ENCODE measurements around the gene PLXNB3.

Gene PLXNB3

DNA sequence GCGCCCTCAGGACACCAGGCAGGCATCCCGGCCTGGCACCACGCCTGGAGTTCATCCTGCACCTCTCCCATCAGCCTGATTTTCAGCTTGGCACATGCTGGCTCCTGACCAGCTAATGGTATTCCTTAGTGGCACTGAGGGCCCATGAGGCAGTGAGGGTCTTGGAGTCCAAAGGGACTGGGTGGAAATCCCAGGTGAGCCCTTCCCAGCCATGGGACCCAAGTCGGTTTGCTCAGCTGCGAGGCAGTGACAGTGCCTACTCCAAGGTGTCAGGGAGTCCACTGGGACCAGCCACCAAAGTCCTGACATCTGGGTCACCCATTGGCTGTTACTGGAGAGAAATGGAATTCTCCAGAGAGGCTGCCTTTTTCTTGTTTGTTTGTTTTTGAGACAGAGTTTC is 35.3 kb downstream of the PLXNB3 start:
- DNase-seq (ENCODE audit: low read depth): no peak
- no peak for TF ChIP-seq CTCF (IDR thresholded peaks at IDR 0.05; ENCODE audit: low read length, missing control alignments)
- H3K4me3 ChIP-seq (replicated peaks; ENCODE audit: low read depth, low read length): no peak overlapping the region

DNA sequence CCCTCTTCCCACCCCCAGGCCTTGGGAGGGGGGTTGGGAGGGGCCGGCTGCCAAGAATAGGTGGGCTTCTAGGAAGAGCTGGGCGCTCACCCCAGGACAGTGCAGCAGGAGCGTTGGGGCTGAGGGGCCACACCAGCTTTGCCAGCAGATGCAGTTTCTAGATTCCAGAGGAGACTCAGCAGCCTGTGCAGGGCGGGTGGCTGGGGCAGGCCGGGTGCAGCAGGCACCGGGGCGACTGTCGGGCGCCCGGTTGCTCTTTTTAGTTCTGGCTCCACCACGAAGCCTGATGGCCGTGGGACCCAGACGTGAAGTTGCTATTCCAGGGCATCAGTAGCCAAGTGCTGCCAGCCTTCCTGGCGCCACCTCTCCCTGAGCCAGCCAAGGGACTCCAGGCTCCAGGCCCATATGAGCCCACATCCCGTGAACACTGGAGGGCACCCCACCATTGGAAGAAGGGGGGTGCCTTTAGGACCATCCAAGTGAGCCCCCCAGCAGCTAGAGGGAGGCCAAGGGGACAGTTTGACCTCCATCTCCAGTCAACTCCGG is 36.2 kb downstream of the PLXNB3 start:
- TF ChIP-seq CTCF (IDR thresholded peaks at IDR 0.05; ENCODE audit: low read length, missing control alignments): no peak
- no peak for DNase-seq (ENCODE audit: low read depth)
- no peak overlapping the region for H3K4me3 ChIP-seq (replicated peaks; ENCODE audit: low read depth, low read length)

DNA sequence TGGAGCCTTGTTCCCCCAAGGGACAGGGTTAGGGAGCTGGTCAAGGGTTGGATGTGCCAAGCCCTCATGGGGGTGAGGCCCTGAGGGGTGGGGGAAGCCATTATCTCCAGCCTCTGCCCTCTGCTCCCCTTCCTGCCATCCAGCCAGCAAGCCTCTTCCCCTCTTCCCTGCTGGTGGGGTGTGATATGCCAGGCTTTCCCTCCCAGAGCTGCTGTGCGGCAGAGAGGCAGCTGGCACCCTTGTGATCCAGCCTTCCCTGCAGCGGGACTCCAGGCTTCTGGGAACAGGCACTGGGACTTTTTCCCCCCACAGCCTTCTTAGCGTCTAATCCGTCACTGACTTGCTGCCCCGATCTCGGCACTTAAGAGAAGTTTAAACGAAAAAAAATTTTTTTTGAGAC is 36.7 kb downstream of the PLXNB3 start:
- DNase-seq (ENCODE audit: low read depth): no peak
- no peak for TF ChIP-seq CTCF (IDR thresholded peaks at IDR 0.05; ENCODE audit: low read length, missing control alignments)

GRCh38 chrX:153801669-153802068 is 37.6 kb downstream of the PLXNB3 start:
- no peak overlapping the region for H3K4me3 ChIP-seq (replicated peaks; ENCODE audit: low read depth, low read length)
- DNase-seq (ENCODE audit: low read depth): no peak
- no peak for TF ChIP-seq CTCF (IDR thresholded peaks at IDR 0.05; ENCODE audit: low read length, missing control alignments)

More for the DNA sequence above, 36.7 kb downstream of the PLXNB3 start:
- H3K4me3 ChIP-seq (replicated peaks; ENCODE audit: low read depth, low read length): no peak overlapping the region

- no peak for TF ChIP-seq CTCF (IDR thresholded peaks at IDR 0.05; ENCODE audit: low read length, missing control alignments)
- DNase-seq (ENCODE audit: low read depth): no peak
- H3K4me3 ChIP-seq (replicated peaks; ENCODE audit: low read depth, low read length): no peak overlapping the region
Observed at GRCh38 chrX:153802513-153803045, 38.5 kb downstream of the PLXNB3 start.

- DNase-seq (ENCODE audit: low read depth): no peak
- no peak overlapping the region for H3K4me3 ChIP-seq (replicated peaks; ENCODE audit: low read depth, low read length)
- TF ChIP-seq CTCF (IDR thresholded peaks at IDR 0.05; ENCODE audit: low read length, missing control alignments): no peak
Observed at GRCh38 chrX:153803211-153804099, 39.4 kb downstream of the PLXNB3 start.
